Loucy (cell line): ENCODE data around the gene PROSER2.

Source experiments
- H2AFZ ChIP-seq: fragments of 200-600 bp; sonication (generic); 2 replicates; pipeline ENCODE4 v1.6.0; 2016; ENCODE audit warnings: antibody characterized with exemption, mild to moderate bottlenecking, low read length, moderate library complexity
- H3F3A ChIP-seq: fragments of 200-600 bp; 2 replicates; pipeline ENCODE4 v1.6.0; 2016; ENCODE audit warnings: antibody characterized with exemption, low read depth, mild to moderate bottlenecking
- H3K27me3 ChIP-seq: fragments of 200-600 bp; sonication (generic); 2 replicates; pipeline ENCODE4 v1.6.1; 2014; ENCODE audit warnings: low read length, mild to moderate bottlenecking; ENCODE audit not compliant: insufficient read depth, poor library complexity, severe bottlenecking
- H3K36me3 ChIP-seq: fragments of 200-600 bp; sonication (generic); 2 replicates; pipeline ENCODE4 v1.6.1; 2016; ENCODE audit warnings: low read length; ENCODE audit not compliant: insufficient read depth
- H3K4me1 ChIP-seq: fragments of 200-600 bp; sonication (generic); 2 replicates; pipeline ENCODE4 v1.5.1; 2014; ENCODE audit warnings: low read length, mild to moderate bottlenecking; ENCODE audit not compliant: insufficient read depth, poor library complexity, severe bottlenecking
- H3K4me2 ChIP-seq: fragments of 200-600 bp; sonication (generic); 2 replicates; pipeline ENCODE4 v1.6.0; 2014; ENCODE audit warnings: antibody characterized with exemption, low read length, low read depth, mild to moderate bottlenecking; ENCODE audit not compliant: poor library complexity, severe bottlenecking
- H3K4me3 ChIP-seq: fragments of 200-600 bp; sonication (generic); 2 replicates; pipeline ENCODE4 v1.5.1; 2014; ENCODE audit warnings: low read length, mild to moderate bottlenecking, mixed read lengths; ENCODE audit not compliant: poor library complexity, severe bottlenecking
- H3K79me2 ChIP-seq: fragments of 200-600 bp; sonication (generic); 2 replicates; pipeline ENCODE4 v1.6.1; 2014; ENCODE audit warnings: low read length; ENCODE audit not compliant: insufficient read depth
- H3K9ac ChIP-seq: fragments of 200-600 bp; sonication (generic); 2 replicates; pipeline ENCODE4 v1.6.0; 2014; ENCODE audit warnings: mild to moderate bottlenecking, low read depth, low read length, moderate library complexity; ENCODE audit not compliant: poor library complexity, severe bottlenecking
- H3K9me2 ChIP-seq: fragments of 200-600 bp; sonication (generic); replicated peaks from 2 replicates; pipeline ENCODE4 v1.6.1; 2016; ENCODE audit warnings: low read depth, low read length, mixed read lengths
- H3K9me3 ChIP-seq: fragments of 200-600 bp; sonication (generic); 2 replicates; pipeline ENCODE4 v1.6.1; 2014; ENCODE audit warnings: mild to moderate bottlenecking, antibody characterized with exemption, low read length, low read depth; ENCODE audit not compliant: insufficient read depth
- H4K20me1 ChIP-seq: fragments of 200-600 bp; sonication (generic); 2 replicates; pipeline ENCODE4 v1.6.0; 2014; ENCODE audit warnings: antibody characterized with exemption, low read length, mild to moderate bottlenecking; ENCODE audit not compliant: insufficient read depth, poor library complexity, severe bottlenecking
- CTCF ChIP-seq: fragments of 200-600 bp; sonication (generic); conservative IDR thresholded peaks from 2 replicates; pipeline ENCODE4 v1.5.1; 2014; ENCODE audit warnings: mild to moderate bottlenecking, antibody characterized with exemption, low read length
- EZH2phosphoT487 ChIP-seq: fragments of 200-600 bp; IDR thresholded peaks from 2 replicates; pipeline ENCODE4 v1.6.1; 2018; ENCODE audit warnings: antibody characterized with exemption, mild to moderate bottlenecking, moderate library complexity, borderline replicate concordance

PROSER2 gene

GRCh38 chr10:11881477-11882417, 58.6 kb downstream of the PROSER2 start:
- H3K27me3 ChIP-seq, result no peaks in the 10 kb centered on the region
- no peaks in the 10 kb centered on the region for H3K9me3 ChIP-seq
- H3K4me3 ChIP-seq, result no peak overlapping the region
- peaks cover 28% of the 10 kb centered on the region for H3K4me1 ChIP-seq
- no peaks in the 10 kb centered on the region for H3K9me2 ChIP-seq
- no peaks in the 10 kb centered on the region for H3K79me2 ChIP-seq
- H4K20me1 ChIP-seq, result no peaks in the 10 kb centered on the region
- H2AFZ ChIP-seq, result no peak overlapping the region
- TF ChIP-seq CTCF, result peak; percentile 21; the same call in 1 of the 2 replicates
- no peak for TF ChIP-seq EZH2phosphoT487
- no peaks in the 10 kb centered on the region for H3F3A ChIP-seq
- peak overlapping the region; percentile 52 for H3K4me2 ChIP-seq
- no peaks in the 10 kb centered on the region for H3K36me3 ChIP-seq
- no peak overlapping the region for H3K9ac ChIP-seq

- TF ChIP-seq EZH2phosphoT487, result 0 out of 2 replicates have a peak, but pooled peaks have one; percentile 17
- TF ChIP-seq CTCF, result no peak
- Histone ChIP-seq H3K27me3 (no peaks in the 10 kb centered on the region), H3K9me3 (no peaks in the 10 kb centered on the region), H3K4me2 (peak overlapping the region; percentile 52), H4K20me1 (no peaks in the 10 kb centered on the region), H2AFZ (peak overlapping the region; percentile 42; the same call in 1 of the 2 replicates), H3K79me2 (no peaks in the 10 kb centered on the region), H3K4me3 (no peak overlapping the region), H3K36me3 (no peaks in the 10 kb centered on the region), H3K9me2 (no peaks in the 10 kb centered on the region), H3F3A (no peaks in the 10 kb centered on the region), H3K4me1 (peaks cover 24% of the 10 kb centered on the region), H3K9ac (no peak overlapping the region)
Measured at GRCh38 chr10:11882646-11883375, 59.7 kb downstream of the PROSER2 start.

GRCh38 chr10:11884706-11885423, 61.7 kb downstream of the PROSER2 start:
- no peaks in the 10 kb centered on the region for H3K9me3 ChIP-seq
- no peaks in the 10 kb centered on the region for H3F3A ChIP-seq
- H3K4me1 ChIP-seq, result peaks cover 24% of the 10 kb centered on the region
- H2AFZ ChIP-seq, result no peak overlapping the region
- H3K4me3 ChIP-seq, result no peak overlapping the region
- H3K36me3 ChIP-seq, result no peaks in the 10 kb centered on the region
- no peak for TF ChIP-seq CTCF
- TF ChIP-seq EZH2phosphoT487, result no peak
- no peaks in the 10 kb centered on the region for H4K20me1 ChIP-seq
- H3K27me3 ChIP-seq, result no peaks in the 10 kb centered on the region
- H3K79me2 ChIP-seq, result no peaks in the 10 kb centered on the region
- no peaks in the 10 kb centered on the region for H3K9me2 ChIP-seq
- H3K4me2 ChIP-seq, result no peak overlapping the region
- H3K9ac ChIP-seq, result no peak overlapping the region
